H1 (cell line): ENCODE data around the gene KIF26A.

Experiments
- BCL11A ChIP-seq, 2 experiments: IDR thresholded peaks; one replicate each; pipeline ENCODE4 v1.6.1; 2011; ENCODE audit warnings: low read depth in 2 of 2, low read length in 2 of 2, mild to moderate bottlenecking in 2 of 2
- CHD2 ChIP-seq: IDR thresholded peaks from 2 replicates; pipeline ENCODE4 v1.6.1; 2012; ENCODE audit warnings: low read length, improper control_type of control experiment
- CTCF ChIP-seq, 3 experiments: IDR thresholded peaks; 1 replicate in 2 of 3; 2 replicates in 1 of 3; pipeline versions ENCODE4 v1.5.1 to v1.6.1; 2011; ENCODE audit warnings: low read length in 3 of 3, mild to moderate bottlenecking in 3 of 3, inconsistent platforms in 2 of 3, low read depth in 1 of 3, moderate library complexity in 1 of 3; ENCODE audit not compliant: insufficient read depth in 1 of 3; ENCODE audit errors: control extremely low read depth in 1 of 3
- HDAC2 ChIP-seq, 2 experiments: fragments of 300-600 bp in 1 of 2; sonication (generic) in 1 of 2; IDR thresholded peaks; 2 replicates each; pipeline ENCODE4 v1.6.1; 2011 to 2012; ENCODE audit warnings: low read depth in 2 of 2, low read length in 2 of 2, mild to moderate bottlenecking in 2 of 2, moderate library complexity in 2 of 2, borderline replicate concordance in 1 of 2, inconsistent platforms in 1 of 2
- POLR2AphosphoS5 ChIP-seq: IDR thresholded peaks from 2 replicates; pipeline ENCODE4 v1.6.1; 2011; ENCODE audit warnings: low read depth, low read length

GRCh38 chr14:104111301-104112112 lies 26.9 kb upstream of the KIF26A start:
- TF ChIP-seq CHD2 (no peak), CTCF (IDR thresholded peaks at IDR 0.05; ENCODE audit: control extremely low read depth in 1 of 3, insufficient read depth in 1 of 3, low read depth in 1 of 3, low read length in 3 of 3) (no peak), BCL11A (IDR thresholded peaks at IDR 0.05; ENCODE audit: low read depth in 2 of 2, low read length in 2 of 2) (no peak), POLR2AphosphoS5 (no peak), HDAC2 (IDR thresholded peaks at IDR 0.05; ENCODE audit: borderline replicate concordance in 1 of 2, low read depth in 2 of 2, low read length in 2 of 2) (no peak)
